Activated CD4-positive, alpha-beta T cell treated with anti-CD3 and anti-CD28 coated beads for 36 hours (primary cell): ENCODE measurements around the gene GNAI3. TPM values are rescaled to one million over a fixed set of nuclear protein-coding genes. Genes with fewer than 3 reads are reported as not detected.

Source experiments
- ATAC-seq: fragments of 200-7000 bp; cut with Tn5 transposase; one replicate; pipeline ENCODE4 v1.10.0; 2021; ENCODE audit warnings: mild to moderate bottlenecking, moderate library complexity
- CTCF ChIA-PET: fragments of 350-600 bp; sonication (Branson Sonifier 250); formaldehyde crosslinking; loops from one replicate; lab custom pipeline; 2021; ENCODE audit warnings: antibody characterized with exemption; lab: Charles Lee
- POLR2A ChIA-PET: fragments of 350-600 bp; sonication (Branson Sonifier 250); formaldehyde crosslinking; loops from one replicate; lab custom pipeline; 2021; ENCODE audit warnings: antibody characterized with exemption, inconsistent platforms; lab: Charles Lee
- DNase-seq: peaks from one replicate; pipeline ENCODE4 v3.0.0-alpha.2; 2020
- H3K27ac Mint-ChIP-seq: one replicate; pipeline ENCODE4 v1.8.0; 2021; ENCODE audit warnings: mixed read lengths
- H3K27me3 Mint-ChIP-seq: one replicate; pipeline ENCODE4 v1.8.0; 2021; ENCODE audit warnings: mixed read lengths
- H3K36me3 Mint-ChIP-seq: one replicate; pipeline ENCODE4 v1.8.0; 2021; ENCODE audit warnings: low read depth, mixed read lengths
- H3K4me1 Mint-ChIP-seq: one replicate; pipeline ENCODE4 v1.8.0; 2021; ENCODE audit warnings: mixed read lengths
- H3K4me3 Mint-ChIP-seq: one replicate; pipeline ENCODE4 v1.8.0; 2021; ENCODE audit warnings: mild to moderate bottlenecking, moderate library complexity, mixed read lengths
- H3K9me3 Mint-ChIP-seq: one replicate; pipeline ENCODE4 v1.8.0; 2021; ENCODE audit warnings: low read depth, mixed read lengths
- intact Hi-C, 2 experiments: fragments of 100-400 bp; cut with DNase I in 1 of 2; cut with micrococcal nuclease in 1 of 2; formaldehyde crosslinking; loops; one replicate each; pipeline versions ENCODE4 v1.14.2 to v1.15.1; 2022 to 2024; cut with DNase I, micrococcal nuclease
- total RNA-seq, 2 experiments: library from RNA; stranded (reverse); gene quantifications; one replicate each; pipeline ENCODE4 v1.2.3, GENCODE V29; 2021

Gene GNAI3
- total RNA-seq, 2 experiments from 2014 or later, result 7.1 to 9.6 TPM

GRCh38 chr1:109595531-109595930 is 47.1 kb downstream of the GNAI3 start:
- ChIA-PET CTCF (interaction anchor here (0.8 to 1.1 kb wide), 2 partner anchors 18 to 50 kb away, joined by 3 to 4 read pairs; no protein-coding TSS in a partner anchor), POLR2A (interaction anchor here (0.7 kb wide), 1 partner anchor 431 kb away, joined by 3 read pairs; no protein-coding TSS in a partner anchor)
- ATAC-seq (no peak), DNase-seq (no peak)
- intact Hi-C loops, result loop anchor here (5.0 kb wide), 1 partner anchor 33 kb away; no protein-coding TSS in a partner anchor
- Mint-ChIP-seq H3K4me3 (no peak overlapping the region), H3K9me3 (no peaks in the 10 kb centered on the region), H3K4me1 (peaks cover 2% of the 10 kb centered on the region), H3K27ac (no peak overlapping the region), H3K27me3 (no peaks in the 10 kb centered on the region), H3K36me3 (peaks cover 11% of the 10 kb centered on the region)

DNA sequence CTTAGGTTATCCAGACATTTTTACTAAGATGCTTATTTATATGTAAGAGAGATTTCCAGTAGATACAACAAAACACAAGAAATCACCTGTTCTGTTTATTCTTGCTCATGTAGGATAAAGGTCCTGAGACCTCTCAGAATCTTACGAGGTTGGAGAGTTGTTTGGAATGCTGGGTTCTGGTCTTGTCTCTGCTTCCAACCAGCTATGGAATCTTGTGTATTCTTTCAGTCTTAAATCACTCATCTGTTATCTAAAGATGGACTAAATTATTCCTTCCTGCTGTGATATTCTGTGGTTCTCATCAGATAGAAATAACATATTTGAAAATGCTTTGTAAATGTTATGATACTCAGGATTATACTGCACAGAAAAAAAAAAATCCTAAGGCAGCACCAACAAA is 49.7 kb downstream of the GNAI3 start:
- Mint-ChIP-seq H3K27ac (no peak overlapping the region), H3K36me3 (peaks cover 10% of the 10 kb centered on the region), H3K9me3 (no peaks in the 10 kb centered on the region), H3K27me3 (no peaks in the 10 kb centered on the region), H3K4me3 (no peak overlapping the region), H3K4me1 (peaks cover 16% of the 10 kb centered on the region)
- ChIA-PET POLR2A (no interaction called here), CTCF (interaction anchor here (0.6 to 4.0 kb wide), 3 partner anchors 32 to 290 kb away, joined by 3 to 18 read pairs (median 8); no protein-coding TSS in a partner anchor)
- intact Hi-C loops, result loop anchor here (5.0 kb wide), 1 partner anchor 36 kb away; no protein-coding TSS in a partner anchor
- ATAC-seq (no peak), DNase-seq (no peak)

GRCh38 chr1:109598655-109599054 is 50.2 kb downstream of the GNAI3 start:
- intact Hi-C loops, result loop anchor here (5.0 kb wide), 1 partner anchor 36 kb away; no protein-coding TSS in a partner anchor
- Mint-ChIP-seq H3K4me3 (no peak overlapping the region), H3K27me3 (no peaks in the 10 kb centered on the region), H3K4me1 (peaks cover 21% of the 10 kb centered on the region), H3K36me3 (peaks cover 7% of the 10 kb centered on the region), H3K9me3 (no peaks in the 10 kb centered on the region), H3K27ac (no peak overlapping the region)
- CTCF ChIA-PET, result interaction anchor here (0.6 to 4.0 kb wide), 3 partner anchors 32 to 291 kb away, joined by 3 to 18 read pairs (median 8); no protein-coding TSS in a partner anchor
- POLR2A ChIA-PET, result no interaction called here
- ATAC-seq (no peak), DNase-seq (no peak)

DNA sequence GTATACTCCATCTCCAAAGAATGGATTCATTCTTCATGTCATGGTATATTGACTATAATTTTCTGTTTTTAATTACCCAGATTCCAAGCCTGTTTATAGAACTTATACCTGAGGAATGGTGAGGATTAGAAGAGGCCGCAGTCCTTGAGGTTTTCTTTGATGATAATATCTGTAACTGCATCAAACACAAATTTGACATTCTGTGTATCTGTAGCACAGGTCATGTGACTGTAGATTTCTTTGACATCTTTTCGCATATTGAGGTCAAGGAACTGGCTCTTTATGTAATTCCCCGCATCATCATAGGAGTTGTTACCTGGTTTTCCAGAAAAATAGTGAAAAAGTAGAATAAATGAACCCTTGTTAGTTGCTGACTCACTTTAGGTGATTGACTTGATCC is 54.8 kb downstream of the GNAI3 start:
- Mint-ChIP-seq H3K4me1 (peaks cover 20% of the 10 kb centered on the region), H3K36me3 (peaks cover 2% of the 10 kb centered on the region), H3K4me3 (no peak overlapping the region), H3K27me3 (no peaks in the 10 kb centered on the region), H3K9me3 (no peaks in the 10 kb centered on the region), H3K27ac (no peak overlapping the region)
- intact Hi-C loops, result no loop called here
- no peak for DNase-seq
- ATAC-seq, result no peak
- POLR2A ChIA-PET, result no interaction called here
- CTCF ChIA-PET, result no interaction called here

DNA sequence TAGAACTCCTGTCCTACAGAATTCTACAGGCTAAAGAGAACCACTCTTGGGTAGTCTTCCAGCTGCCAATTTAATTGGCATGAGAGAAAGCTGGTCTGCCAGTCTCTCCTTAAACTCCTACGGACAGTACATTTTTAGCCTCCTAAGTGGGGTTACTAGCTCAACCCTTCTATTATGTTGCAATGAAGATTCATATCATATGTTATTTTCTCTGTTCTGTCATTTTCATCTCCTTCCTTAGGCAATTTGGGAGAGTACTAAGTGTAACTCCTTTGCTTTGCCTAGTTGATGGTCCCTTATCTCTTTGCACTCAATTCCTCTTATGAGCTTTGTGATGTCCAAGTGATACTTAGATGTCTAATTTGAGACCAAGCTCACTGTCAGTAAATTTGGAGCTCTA is 57.0 kb downstream of the GNAI3 start:
- ChIA-PET CTCF (interaction anchor here (0.7 to 2.0 kb wide), 6 partner anchors 11 to 64 kb away, joined by 3 to 8 read pairs (median 3); no protein-coding TSS in a partner anchor), POLR2A (no interaction called here)
- H3K36me3 Mint-ChIP-seq, result peaks cover under 1% of the 10 kb centered on the region
- H3K27ac Mint-ChIP-seq, result no peak overlapping the region
- H3K4me3 Mint-ChIP-seq, result no peak overlapping the region
- H3K27me3 Mint-ChIP-seq, result no peaks in the 10 kb centered on the region
- peaks cover 20% of the 10 kb centered on the region for H3K4me1 Mint-ChIP-seq
- ATAC-seq (no peak), DNase-seq (no peak)
- intact Hi-C loops, result no loop called here
- no peaks in the 10 kb centered on the region for H3K9me3 Mint-ChIP-seq

DNA sequence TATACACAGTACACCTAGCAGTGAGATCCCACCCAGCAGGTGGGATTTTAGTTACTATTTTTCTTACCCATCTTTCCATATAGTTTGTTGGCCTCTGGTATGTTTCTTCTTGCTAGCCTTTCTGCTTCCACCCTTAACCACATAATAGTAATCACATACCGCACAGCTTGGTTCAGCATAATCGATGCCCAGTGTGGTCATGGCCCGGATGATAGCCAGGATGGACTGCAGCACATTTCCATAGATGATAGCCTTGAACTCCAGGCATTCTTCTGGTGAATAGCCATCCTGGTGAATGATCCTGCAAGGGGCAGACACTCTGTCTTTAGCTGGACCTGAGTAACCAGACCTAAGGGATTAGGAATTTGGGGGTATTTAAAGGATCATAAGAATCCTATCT is 61.5 kb downstream of the GNAI3 start:
- CTCF ChIA-PET, result interaction anchor here (1.8 kb wide), 1 partner anchor 50 kb away, joined by 5 read pairs; no protein-coding TSS in a partner anchor
- POLR2A ChIA-PET, result no interaction called here
- intact Hi-C loops, result no loop called here
- ATAC-seq (no peak), DNase-seq (no peak)
- H3K9me3 Mint-ChIP-seq, result no peaks in the 10 kb centered on the region
- no peaks in the 10 kb centered on the region for H3K27me3 Mint-ChIP-seq
- H3K36me3 Mint-ChIP-seq, result no peaks in the 10 kb centered on the region
- H3K4me1 Mint-ChIP-seq, result no peaks in the 10 kb centered on the region
- H3K27ac Mint-ChIP-seq, result no peak overlapping the region
- H3K4me3 Mint-ChIP-seq, result no peak overlapping the region

DNA sequence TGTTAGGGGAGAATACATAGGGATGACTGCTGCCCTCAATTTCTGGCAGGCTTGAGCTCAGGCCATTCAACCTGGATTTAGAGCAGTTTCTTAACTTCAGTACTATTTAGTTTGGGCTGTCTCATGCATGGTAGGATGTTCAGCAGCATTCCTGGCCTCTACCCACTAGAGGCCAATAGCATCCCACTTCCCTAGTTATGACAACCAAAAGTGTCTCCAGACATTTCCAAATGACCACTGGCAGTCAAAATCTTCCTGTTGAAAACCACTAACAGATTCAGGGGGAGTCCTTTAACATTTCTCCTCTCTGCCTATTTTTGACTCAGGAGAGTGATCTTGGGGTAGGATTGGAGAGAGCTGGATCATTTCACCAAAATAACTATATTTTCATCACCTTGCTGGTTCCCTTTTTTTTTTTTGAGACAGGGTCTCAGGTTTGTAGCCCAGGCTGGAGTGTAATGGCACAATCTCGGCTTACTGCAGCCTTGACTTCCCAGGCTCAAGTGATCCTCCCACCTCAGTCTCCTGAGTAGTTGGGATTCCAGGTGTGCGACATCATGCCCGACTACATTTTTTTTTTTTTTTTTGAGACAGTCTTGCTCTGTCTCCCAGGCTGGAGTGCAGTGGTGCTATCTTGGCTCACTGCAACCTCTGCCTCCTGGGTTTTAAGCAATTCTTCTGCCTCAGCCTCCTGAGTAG is 62.3 kb downstream of the GNAI3 start:
- intact Hi-C loops, result no loop called here
- CTCF ChIA-PET, result interaction anchor here (1.4 to 2.0 kb wide), 2 partner anchors 10 to 30 kb away, joined by 4 to 7 read pairs; no protein-coding TSS in a partner anchor

GRCh38 chr1:109611308-109611990 is 63.0 kb downstream of the GNAI3 start:
- Mint-ChIP-seq H3K9me3 (no peaks in the 10 kb centered on the region), H3K4me1 (peaks cover 9% of the 10 kb centered on the region), H3K4me3 (no peak overlapping the region), H3K36me3 (no peaks in the 10 kb centered on the region), H3K27ac (no peak overlapping the region), H3K27me3 (no peaks in the 10 kb centered on the region)
- ChIA-PET CTCF (interaction anchor here (0.6 to 2.0 kb wide), 5 partner anchors 9 to 328 kb away, joined by 3 to 7 read pairs (median 3); partner anchors contain the start of gene PSRC1), POLR2A (no interaction called here)
- intact Hi-C loops, result no loop called here
- no peak for ATAC-seq
- DNase-seq, result no peak

More for the DNA sequence above, 62.3 kb downstream of the GNAI3 start:
- POLR2A ChIA-PET, result no interaction called here
- H3K27me3 Mint-ChIP-seq, result no peaks in the 10 kb centered on the region
- peaks cover 2% of the 10 kb centered on the region for H3K4me1 Mint-ChIP-seq
- no peaks in the 10 kb centered on the region for H3K36me3 Mint-ChIP-seq
- no peaks in the 10 kb centered on the region for H3K9me3 Mint-ChIP-seq
- no peak overlapping the region for H3K27ac Mint-ChIP-seq
- no peak overlapping the region for H3K4me3 Mint-ChIP-seq
- ATAC-seq (no peak), DNase-seq (no peak)

DNA sequence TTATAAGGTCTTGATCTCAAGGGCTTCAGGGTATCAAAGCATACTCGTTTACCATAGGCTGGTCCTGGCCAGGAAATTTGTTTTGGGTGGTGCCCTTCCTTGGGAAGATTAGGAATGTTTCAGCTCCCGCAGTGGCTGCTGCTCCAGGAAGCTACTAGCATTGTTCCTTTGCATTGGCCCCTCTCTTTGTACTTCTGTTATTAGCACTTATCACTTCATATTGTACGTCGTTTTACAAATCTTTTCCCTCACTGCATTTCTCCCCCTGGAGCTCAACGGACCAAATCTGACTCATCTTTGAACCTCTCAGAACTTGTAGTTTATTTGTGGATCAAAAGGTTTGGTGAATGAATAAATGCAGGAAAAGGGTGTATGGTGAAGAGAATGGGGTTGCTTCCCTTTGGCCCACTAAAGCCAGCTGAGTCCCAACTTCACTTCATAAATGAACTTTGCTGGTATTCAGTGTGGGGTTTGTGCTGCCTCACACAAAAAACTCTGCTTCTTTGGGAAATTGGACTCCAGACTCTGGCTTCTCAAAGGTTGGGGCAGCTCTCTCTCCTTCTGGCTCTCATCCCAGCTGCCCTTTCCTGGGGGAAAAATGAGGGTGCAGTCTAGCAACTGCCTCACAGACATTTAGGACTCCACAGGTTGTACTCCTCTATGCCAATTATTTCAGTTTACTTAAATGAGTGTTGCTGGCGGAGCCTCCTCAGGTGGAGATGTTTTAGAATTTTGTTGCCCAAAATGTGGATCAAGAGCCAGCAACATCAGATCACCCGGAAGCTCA is 65.1 kb downstream of the GNAI3 start:
- CTCF ChIA-PET, result interaction anchor here (0.6 to 1.4 kb wide), 9 partner anchors 13 to 312 kb away, joined by 3 to 4 read pairs (median 3); partner anchors contain the start of gene CYB561D1
- POLR2A ChIA-PET, result no interaction called here
- no peaks in the 10 kb centered on the region for H3K36me3 Mint-ChIP-seq
- H3K4me1 Mint-ChIP-seq, result peaks cover 24% of the 10 kb centered on the region
- intact Hi-C loops, result no loop called here
- H3K9me3 Mint-ChIP-seq, result no peaks in the 10 kb centered on the region
- DNase-seq (no peak), ATAC-seq (no peak)
- H3K4me3 Mint-ChIP-seq, result no peak overlapping the region
- H3K27ac Mint-ChIP-seq, result no peak overlapping the region
- H3K27me3 Mint-ChIP-seq, result no peaks in the 10 kb centered on the region

GRCh38 chr1:109615879-109616278 is 67.5 kb downstream of the GNAI3 start:
- no peak overlapping the region for H3K27ac Mint-ChIP-seq
- intact Hi-C loops, result no loop called here
- no peak for ATAC-seq

More at GRCh38 chr1:109615879-109616278, 67.5 kb downstream of the GNAI3 start:
- Mint-ChIP-seq H3K4me1 (peaks cover 32% of the 10 kb centered on the region), H3K27me3 (no peaks in the 10 kb centered on the region), H3K9me3 (no peaks in the 10 kb centered on the region), H3K4me3 (no peak overlapping the region), H3K36me3 (no peaks in the 10 kb centered on the region)
- ChIA-PET POLR2A (no interaction called here), CTCF (interaction anchor here (0.9 to 1.5 kb wide), 5 partner anchors 14 to 84 kb away, joined by 3 to 6 read pairs (median 4); partner anchors contain the start of gene GNAI3)
- DNase-seq, result no peak
